Stimulated activated CD8-positive, alpha-beta memory T cell treated with anti-CD3 and anti-CD28 coated beads, Interleukin-2, amount 100 ng/mL, for 1 hour (primary cell): ENCODE data around the gene AMN.

Source experiments
- DNase-seq, 2 donors: peaks; one replicate each; pipeline ENCODE4 v3.0.0-alpha.2; 2020; ENCODE audit warnings: low read depth in 2 of 2

AMN gene

DNA sequence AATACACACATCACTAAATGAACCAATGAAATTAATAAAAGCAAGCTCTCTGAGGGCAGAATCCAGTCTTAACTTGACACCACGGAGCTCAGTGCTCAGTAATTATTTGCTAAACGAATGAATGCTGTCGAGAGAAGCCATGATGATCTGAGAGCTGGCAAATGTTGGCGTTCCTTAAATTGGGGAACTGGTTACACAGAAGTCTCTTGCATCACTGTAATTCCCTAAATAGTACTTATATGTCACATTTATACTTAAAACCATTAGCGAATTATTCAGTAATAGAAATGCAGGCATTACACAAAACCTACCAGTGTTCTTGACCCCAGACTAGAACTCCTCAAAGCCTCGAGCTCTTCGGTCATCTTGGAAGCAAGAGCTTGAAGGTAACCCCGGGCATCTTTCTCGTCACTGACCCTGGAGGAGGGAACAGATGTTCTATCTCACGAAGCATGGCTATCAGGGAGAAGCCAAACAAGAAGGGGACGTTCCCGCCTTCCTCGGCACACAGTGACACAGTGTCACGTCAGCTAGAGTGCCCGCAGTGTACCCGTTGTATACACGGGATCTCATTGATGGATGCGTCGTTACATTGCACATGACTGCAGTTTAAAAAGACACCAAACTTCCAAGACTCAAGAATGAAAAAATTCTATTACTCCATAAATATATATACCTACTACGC is 43.6 kb downstream of the AMN start:
- DNase-seq = no peak

DNA sequence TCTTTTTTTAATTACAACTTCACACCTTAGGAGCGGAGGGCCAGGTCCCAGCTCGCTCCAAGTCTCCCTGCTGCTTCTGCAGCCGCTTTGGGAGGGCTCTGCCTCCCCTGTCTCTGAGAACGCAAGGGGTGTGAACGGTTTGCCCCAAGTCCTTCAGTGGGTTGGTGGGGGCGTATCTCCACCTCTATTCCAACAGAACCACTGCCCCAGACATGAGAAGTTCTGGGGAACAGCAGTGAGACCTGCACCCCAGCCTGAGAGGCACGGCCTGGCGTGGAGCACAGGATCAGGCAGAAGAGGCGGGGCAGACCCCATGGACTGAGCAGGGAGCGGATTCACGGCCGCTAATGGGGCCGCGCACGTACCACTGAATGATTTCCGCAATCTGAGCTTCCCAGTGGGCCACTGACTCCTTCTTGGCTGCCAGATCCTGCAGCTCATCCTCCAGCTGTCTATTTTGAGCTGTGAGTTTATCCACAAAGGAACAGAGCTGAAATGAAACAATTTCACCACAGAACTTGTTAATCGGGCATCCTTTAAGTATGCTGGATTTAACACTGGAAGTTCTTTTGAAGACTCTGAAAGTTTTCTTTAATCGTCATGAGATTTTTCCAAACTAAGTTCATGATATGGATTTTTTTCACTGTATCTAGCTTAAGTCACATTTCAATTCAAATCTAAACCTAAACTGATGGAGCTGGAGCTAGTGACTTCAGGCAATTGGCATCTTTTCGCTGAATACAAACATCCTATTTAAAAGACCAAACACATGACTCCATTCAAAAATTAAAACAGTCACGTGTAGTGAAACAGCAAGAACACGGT is 44.4 kb downstream of the AMN start:
- no peak for DNase-seq

DNA sequence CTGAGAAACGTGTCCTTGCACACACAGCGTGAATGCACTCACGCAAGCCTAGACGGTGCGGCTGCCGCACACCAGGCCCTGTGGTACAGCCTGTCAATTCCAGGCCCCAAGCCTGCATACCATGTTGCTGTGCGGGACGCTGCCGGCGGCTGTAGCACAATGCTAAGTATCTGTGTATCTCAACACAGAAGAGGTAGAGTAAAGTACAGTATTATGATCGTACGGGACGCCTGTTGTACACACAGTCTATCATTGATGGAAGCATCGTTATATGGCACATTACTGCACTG is 45.0 kb downstream of the AMN start:
- DNase-seq = no peak

GRCh38 chr14:102968306-102968705 is 45.8 kb downstream of the AMN start:
- no peak for DNase-seq

- DNase-seq = no peak
Measured at GRCh38 chr14:102969060-102969791, 46.8 kb downstream of the AMN start.

GRCh38 chr14:102969901-102970300 is 47.4 kb downstream of the AMN start:
- no peak for DNase-seq

GRCh38 chr14:102970496-102970895 is 48.0 kb downstream of the AMN start:
- no peak for DNase-seq

DNA sequence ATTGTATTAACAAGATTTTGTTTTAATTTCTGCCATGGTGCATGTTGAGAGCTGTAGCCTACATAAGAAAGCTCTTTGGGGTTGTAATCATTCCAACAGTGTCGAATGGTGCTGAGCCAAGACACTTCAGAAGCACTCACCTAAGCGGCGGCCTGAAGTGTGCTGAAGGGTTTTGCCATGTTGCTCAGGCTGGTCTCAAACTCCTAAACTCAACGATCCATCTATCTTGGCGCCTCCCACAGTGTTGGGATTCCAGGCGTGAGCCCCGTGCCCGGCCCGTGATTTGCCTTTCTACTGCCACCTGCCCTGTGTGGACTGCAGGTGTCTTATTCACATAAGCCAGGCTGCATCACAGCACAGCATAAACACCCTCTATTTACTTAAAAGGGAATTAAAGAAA is 48.9 kb downstream of the AMN start:
- no peak for DNase-seq

GRCh38 chr14:102971836-102972606 is 49.6 kb downstream of the AMN start:
- no peak for DNase-seq

DNA sequence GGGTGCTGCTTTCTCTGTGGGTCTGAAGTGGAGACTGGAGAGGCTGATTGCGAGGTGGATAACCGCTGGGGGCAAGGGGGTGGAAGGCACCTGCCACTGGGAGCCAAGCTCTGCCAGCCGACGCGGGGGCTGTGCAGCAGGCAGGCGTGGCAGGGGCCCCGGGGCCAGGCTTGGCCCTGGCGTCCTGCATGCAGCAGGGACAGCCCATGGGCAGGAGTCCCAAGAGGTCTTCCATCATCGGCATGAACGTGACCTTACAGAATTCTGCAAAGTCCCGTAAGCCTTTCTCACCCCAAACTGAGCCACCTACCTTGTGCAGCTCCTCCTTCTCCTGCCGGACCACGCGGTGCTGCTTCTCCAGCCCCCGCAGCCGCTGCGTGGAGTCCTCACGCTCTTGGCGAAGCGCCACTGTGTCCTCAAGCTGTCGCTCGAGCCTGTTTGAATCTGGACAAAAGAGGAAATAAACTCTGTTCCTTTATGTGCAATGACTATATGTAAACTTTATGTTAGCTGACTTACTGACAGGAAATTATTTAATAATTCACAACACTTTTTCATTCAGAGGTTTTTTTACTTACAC is 51.3 kb downstream of the AMN start:
- no peak for DNase-seq

GRCh38 chr14:102975662-102976061 is 53.2 kb downstream of the AMN start:
- DNase-seq = no peak

DNA sequence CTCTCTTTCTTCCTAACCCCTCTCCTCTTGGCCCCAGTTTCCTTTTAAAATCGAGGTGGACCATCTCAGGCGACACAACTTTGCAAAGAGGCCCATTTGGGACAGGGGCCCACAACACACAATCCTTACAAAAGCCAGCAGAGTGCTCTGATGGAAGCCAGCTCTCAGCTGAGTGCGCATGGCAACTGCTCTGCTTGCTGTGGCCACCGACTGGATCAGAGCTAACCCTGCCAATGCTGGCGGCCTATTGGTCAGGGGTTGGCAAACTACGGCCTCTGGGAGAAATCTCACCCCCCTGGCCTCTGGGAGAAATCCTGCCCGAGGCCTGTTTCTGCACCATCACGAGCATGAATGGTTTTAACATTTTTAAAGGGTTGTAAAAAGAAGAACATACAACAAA is 55.0 kb downstream of the AMN start:
- no peak for DNase-seq

- DNase-seq = no peak
Measured at GRCh38 chr14:102979406-102979805, 56.9 kb downstream of the AMN start.

- no peak for DNase-seq
Measured at GRCh38 chr14:102980409-102980810, 57.9 kb downstream of the AMN start.
